GM12875 (cell line): ENCODE data around the gene NSL1.

Source experiments
- H3K4me3 ChIP-seq: one replicate; pipeline ENCODE4 v1.5.1; 2011; ENCODE audit warnings: low read depth, low read length, control low read depth
- CTCF ChIP-seq: IDR thresholded peaks from 2 replicates; pipeline ENCODE4 v1.5.1; 2011; ENCODE audit warnings: low read depth, mild to moderate bottlenecking, control low read depth, inconsistent platforms, low read length, moderate library complexity, borderline replicate concordance; ENCODE audit not compliant: insufficient read depth

NSL1 gene

GRCh38 chr1:212692774-212693644 lies 98.6 kb downstream of the NSL1 start:
- no peak overlapping the region for H3K4me3 ChIP-seq
- TF ChIP-seq CTCF: no peak

- no peak for TF ChIP-seq CTCF
- no peak overlapping the region for H3K4me3 ChIP-seq
These were observed 100.0 kb downstream of the NSL1 start for GRCh38 chr1:212691561-212692071.

- no peak overlapping the region for H3K4me3 ChIP-seq
- no peak for TF ChIP-seq CTCF
These were observed 100.7 kb downstream of the NSL1 start for GRCh38 chr1:212690816-212691403.

GRCh38 chr1:212689758-212690529 lies 101.6 kb downstream of the NSL1 start:
- H3K4me3 ChIP-seq: no peak overlapping the region
- TF ChIP-seq CTCF: no peak

- H3K4me3 ChIP-seq: no peak overlapping the region
- no peak for TF ChIP-seq CTCF
These were observed 102.3 kb downstream of the NSL1 start for GRCh38 chr1:212689196-212689725.

- H3K4me3 ChIP-seq: no peak overlapping the region
- TF ChIP-seq CTCF: no peak
These were observed 103.1 kb downstream of the NSL1 start for GRCh38 chr1:212688341-212689047.
